Measurements from ENCODE around the gene DCUN1D4.

The DCUN1D4 gene

DNA sequence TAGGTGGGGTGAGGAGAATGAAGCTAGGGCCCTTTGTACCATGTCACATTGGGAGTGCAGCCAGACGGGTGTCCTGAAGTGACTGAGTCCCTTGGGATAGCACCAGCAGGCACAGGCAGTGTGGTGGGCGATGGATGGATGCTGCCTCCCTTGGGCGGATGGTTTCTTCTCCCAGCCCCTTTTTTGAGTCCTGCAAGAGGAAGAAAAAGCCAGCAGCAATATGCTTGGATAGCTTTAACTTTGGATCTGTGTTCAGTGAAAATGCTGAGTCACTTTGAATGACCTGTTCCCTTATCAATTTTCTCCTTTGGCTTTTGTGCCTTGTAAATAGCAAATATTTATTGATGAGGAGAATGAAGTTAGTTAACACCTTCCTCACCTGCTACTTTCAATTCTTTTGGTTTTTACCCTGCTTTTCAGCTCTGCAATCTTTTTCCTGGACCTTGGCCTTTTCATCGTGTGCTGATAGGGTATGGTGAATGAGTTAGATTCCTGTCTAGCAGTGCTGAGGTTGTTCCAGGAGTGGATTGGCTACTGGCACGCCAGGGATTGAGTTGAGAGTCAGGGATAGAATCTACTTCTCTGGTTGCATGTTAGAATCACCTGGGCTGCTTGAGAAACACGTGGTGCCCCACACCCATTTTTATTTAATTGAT, 10.2 kb downstream of the DCUN1D4 start:
- no peak for DNase-seq (ENCODE audit: low read depth in 2 of 3, low spot score in 1 of 3)

DNA sequence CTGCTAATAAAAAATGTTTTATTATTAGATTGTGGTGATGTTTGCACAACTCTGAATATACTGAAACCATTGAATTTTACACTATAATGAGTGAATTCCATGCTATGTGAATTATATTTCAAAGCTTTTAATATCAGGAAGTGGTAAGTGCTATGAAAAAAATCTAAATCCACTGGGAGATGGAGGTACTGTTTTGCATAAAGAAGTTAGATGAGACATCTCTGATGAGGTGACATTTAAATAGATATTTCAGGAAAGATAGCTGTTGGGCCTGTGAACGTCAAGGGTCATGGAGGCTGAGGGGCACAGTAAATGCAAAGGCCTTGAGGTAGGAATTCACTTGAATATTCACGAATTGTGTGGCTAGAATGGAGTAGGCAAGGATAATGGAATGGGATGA, 12.3 kb downstream of the DCUN1D4 start:
- DNase-seq (ENCODE audit: low read depth in 2 of 3, low spot score in 1 of 3), result no peak

DNA sequence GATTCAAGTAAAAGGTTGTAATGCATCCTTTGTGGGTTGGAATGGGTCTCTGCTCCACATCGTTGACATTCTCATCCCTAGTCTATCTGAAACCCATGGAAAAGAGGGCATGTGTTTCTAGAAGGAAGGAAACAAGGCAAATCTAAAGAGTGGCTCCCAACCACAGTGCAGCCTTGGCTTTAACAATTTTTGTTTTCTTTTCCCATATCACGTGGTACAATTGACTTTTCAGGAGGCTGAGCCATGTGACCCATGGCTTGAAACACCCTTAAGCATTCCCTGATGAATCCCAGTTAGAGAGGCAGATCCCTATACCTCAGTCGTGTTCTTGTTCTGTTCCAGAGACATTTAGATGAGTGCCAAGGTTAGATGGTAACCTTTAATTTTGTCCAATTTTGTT, 12.8 kb downstream of the DCUN1D4 start:
- DNase-seq (ENCODE audit: low read depth in 2 of 3, low spot score in 1 of 3), result no peak

DNA sequence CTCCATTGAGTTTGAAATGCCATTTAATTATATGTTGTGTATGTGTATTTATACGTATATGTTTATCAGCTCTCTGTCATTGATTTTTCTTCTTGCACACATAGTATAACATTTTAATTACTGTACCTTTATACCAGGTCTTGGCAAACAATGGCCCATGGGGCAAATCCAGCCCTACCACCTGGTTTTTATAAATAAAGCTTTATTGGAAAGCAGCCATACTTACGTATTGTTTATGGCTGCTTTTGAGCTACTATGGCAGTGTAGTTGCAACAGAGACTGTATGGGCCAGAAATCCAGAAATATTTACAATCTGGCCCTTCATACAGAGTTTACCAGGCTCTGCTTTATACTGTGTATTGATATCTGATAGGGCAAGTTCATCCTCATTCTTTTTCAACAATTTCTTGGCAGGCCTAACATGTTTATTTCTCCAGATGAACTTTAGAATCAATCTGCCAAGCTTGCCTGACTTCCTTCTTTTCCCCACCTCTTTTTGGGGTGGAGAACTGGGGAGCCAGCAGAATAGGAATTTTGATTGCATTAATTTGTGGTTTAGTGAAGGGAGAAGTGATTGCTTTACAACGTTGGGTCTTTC, 15.8 kb downstream of the DCUN1D4 start:
- DNase-seq (ENCODE audit: low read depth in 2 of 3, low spot score in 1 of 3), result no peak

DNA sequence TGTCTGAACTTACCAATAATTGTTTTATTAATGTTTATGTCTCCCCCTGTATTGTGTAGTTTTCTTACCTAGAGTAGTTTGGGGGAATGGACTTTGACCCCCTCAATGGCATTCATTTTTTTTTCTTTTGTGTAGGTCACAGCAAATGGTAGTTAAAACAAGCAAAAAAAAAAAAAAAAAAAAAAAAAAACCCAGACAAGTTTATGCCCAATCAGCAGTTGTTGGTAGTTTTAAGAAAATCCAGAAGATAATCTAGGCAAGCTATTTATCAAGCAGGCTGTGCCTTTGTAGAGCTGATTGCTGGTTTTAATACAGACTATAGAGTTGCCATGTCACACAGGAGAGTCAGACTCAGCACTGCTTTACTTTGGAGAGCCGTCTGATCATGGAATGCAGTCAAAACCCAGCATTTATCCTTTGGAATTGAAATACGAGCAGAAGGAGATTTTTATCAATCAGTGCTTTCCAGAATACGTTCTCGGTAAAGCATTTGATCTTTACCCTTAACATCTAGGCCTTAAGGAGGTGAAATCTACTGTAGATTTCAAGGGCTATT, 16.6 kb downstream of the DCUN1D4 start:
- DNase-seq (ENCODE audit: low read depth in 2 of 3, low spot score in 1 of 3), result no peak

DNA sequence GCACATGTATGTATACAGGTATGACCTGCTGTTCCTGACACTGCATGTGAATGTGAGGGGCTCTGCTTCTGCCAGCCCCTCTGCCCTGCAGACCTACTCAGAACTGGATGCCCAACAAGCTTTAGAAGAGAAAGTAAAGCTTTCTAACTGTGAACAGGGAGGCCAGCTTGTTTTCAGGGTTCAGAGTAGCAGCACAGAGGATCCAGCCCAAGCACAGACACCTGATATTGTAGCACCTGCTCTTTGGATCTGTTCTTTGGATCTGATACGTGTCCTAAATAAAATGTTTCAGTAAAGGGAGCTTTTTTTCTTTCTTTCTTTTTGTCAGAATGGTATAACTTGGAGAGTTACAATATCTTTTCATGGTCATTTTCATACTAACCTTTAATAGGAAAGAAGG, 19.2 kb downstream of the DCUN1D4 start:
- DNase-seq (ENCODE audit: low read depth in 2 of 3, low spot score in 1 of 3), result no peak

DNA sequence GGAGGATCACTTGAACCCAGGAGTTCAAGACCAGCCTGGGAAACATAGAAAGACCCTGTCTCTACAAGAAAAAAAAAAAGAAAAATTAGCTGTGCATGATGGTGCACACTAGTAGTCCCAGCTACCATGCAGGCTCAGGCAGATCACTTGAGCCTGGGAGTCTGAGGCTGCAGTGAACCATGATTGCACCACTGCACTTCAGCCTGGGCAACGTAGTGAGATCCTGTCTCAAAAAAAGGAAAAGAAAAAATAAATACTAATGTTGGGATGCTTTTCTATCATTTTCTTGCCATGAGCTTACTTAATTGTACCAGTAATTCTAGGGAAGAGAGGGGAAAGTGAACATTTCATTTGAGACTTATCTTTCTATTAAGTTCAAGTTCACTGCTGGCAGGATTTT, 19.8 kb downstream of the DCUN1D4 start:
- DNase-seq (ENCODE audit: low read depth in 2 of 3, low spot score in 1 of 3), result no peak

DNA sequence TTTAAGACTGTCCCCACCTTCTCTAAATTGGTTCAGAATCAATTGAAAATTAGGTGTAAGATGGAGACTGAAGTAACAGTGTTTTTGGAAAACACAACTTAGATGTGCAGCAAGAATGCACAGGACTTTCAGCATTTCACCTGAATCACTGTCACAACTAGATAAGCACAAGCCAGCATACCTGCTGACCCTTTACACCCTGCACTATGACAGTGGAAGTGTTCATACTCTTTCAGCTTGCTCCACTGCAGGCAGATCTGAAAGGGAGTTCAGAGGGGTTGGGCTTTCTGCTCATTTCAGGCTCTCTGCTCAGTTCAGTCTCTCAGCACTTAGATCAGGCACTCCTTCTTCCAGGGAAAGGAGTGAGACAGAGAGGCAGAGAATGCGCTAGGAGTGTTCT, 22.8 kb downstream of the DCUN1D4 start:
- no peak for DNase-seq (ENCODE audit: low read depth in 2 of 3, low spot score in 1 of 3)

DNA sequence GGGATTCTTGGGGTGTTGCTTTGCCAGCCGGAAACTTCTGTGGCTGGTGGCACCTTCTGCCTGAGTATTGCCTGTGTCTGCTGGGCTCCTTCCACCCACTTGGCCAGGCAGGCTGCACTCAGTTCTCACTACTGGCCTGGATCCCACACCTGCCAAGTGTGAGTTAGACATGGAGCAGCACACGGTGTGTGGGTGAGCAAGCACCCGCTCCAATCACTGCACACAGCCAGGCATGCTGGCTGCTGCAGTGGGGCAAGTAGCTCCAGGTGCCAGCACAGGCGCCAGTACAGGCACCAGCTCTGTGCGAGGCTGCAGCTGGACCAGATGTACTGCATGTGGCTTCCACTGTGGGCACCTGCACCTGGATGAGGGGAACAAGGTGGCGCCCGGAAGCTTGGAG, 23.9 kb downstream of the DCUN1D4 start:
- no peak for DNase-seq (ENCODE audit: low read depth in 2 of 3, low spot score in 1 of 3)

DNA sequence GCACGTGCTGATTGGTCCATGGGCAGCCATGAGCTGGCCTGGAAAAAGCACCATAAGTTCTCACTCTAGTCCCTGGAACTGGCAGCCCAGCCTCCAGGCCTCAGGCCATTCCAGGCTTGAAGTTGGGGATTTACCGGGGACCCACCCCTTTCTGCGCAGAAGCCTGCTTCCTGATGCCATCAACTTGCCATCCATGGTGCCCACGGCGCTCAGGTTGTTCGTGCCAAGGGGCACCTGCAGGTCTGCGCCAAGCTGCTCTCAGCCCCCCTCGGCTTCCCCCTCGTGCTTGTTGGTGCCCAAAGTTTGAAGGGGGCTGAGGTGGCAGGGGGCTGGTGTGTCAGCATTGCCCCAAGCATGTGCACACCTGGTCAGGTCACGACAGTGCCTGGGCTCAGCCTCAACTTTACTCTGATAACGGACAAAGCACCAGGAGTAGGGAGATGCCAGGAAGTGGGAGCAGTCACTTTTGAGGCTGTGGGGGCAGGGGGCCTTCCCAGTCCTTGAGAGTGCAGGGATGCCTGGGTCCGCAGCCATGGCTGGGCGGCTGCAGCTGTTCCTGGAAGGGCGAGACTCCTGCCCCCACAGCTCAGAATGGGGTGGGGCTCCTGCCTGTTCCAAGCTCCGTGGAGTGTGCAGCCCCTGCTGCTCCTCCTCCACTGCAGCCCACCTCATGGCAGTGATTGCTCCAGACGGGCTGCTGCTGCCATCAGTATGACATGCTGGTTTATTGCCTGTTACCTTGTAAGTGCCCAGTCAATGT, 24.9 kb downstream of the DCUN1D4 start:
- DNase-seq (ENCODE audit: low read depth in 2 of 3, low spot score in 1 of 3), result no peak

DNA sequence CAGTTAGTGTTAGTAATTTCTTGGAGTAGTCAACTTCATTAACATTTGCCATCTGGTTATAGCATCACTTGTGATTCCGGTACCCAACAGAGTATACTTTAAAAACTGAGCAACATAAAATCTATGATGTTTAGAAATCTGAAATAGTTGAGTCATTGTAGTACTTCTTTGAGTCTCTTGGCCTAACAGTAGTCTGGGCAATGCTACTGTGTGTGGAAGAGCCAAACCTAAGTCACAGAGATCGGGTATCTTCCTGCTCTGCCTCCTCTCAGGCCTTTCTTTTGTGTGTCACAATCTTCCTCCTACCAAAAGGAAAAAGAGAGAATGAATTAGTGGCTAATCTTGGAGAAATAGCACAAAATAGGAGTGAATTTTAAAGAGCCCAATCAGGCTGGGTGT, 25.5 kb downstream of the DCUN1D4 start:
- no peak for DNase-seq (ENCODE audit: low read depth in 2 of 3, low spot score in 1 of 3)

DNA sequence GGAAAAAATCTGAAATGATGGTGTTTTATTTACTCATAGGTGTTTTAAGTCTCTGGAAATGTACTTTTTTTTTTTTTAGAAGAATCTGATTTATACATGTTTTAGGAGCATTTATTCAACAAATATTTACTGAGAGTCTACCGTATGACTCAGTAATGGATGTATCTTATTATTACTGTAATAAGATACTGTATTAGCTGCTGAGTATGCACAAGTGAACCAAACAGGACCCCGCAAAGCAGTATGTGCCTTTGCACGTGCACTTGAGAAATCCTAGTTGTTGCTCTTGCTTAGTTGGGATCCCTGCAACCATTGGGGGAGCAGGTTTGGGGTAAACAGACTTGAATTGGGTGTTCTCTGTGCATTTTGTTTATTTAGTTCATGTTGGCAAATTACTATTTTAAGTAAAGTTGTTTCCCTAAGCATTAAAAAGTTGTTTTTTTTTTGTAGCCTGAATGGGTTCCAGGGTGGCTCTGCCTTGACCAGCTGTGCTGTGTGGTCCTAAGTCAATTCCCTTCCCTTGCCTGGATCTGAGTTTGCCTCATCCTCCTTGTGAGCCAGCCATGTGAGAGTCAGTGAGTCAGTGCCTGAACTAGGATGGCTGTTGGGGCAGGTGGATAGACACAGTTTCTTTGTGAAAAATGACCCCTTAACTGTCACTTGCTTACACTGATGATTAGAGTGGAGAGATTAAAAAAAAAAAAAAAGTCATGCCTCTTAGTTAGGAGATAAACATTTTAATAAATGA, 27.7 kb downstream of the DCUN1D4 start:
- DNase-seq (ENCODE audit: low read depth in 2 of 3, low spot score in 1 of 3), result no peak

DNA sequence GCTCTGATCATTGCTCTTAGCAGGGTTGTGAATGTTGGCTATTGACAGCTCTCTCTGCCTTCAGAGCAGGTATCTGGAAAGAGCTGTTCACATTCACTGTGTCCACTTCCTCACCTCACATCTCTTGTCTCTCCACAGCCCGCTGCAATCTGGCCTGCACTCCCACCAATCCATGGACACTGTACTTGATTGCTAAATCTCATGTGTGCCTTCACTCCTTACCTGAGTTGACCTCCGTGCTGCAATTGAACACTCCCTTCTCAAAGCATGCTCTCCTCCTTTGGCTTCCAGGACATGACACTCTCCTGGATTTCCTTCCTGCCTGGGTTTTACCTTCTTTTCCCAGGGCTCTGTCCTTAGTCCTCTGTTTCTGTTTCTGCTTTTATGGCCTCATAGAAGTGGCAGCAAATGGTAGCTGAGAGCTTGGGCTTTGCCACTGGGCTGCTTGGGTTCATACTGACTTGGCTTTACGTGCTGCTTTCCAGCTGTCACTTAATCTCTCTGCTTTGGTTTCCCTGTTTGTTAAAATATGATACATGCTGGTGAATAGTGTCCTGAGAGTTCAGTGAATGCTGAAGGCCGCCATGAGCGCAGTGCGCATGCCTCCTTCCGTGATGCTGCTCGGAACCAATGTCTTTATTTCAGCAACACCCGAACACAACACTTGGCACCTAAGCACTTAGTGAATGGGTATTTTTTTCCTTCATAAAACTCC, 29.5 kb downstream of the DCUN1D4 start:
- DNase-seq (ENCODE audit: low read depth in 2 of 3, low spot score in 1 of 3), result no peak

DNA sequence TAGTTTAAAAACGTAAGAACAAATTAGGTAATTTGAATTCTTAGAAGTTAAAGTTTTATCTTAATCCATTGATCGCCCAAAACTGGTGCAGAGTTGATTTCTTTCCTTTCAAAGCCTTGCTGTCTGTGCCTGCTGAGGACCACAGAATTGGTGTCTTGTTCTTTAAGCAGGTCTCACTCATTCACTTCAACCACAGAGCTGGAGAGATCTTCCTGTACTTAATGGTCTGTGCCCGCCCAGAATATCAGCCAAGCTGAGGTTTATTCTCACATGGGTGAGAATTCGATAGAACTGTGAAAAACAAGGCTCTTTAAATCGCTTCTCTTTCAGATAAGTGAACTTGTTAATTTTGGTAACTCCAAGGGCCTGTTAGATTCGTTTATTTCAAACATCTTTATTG, 31.6 kb downstream of the DCUN1D4 start:
- DNase-seq (ENCODE audit: low read depth in 2 of 3, low spot score in 1 of 3), result no peak

DNA sequence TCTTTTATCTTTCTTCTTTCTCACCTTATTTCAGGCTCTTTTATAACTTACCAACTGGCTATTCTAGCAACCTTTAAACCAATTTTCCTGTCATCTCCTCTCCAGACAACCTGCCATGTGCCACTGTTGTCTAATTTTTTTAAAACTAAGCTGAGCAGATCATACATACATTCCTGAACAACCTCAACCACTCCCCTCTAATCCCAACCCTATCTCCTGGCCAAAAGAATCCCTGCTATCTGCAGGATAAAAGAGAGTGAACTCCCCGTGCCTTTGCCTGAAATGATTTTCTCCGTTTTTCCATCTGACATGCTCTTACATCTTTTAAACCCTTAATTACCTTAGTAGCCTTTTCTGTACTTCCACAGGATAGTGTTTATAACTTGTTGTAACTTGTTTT, 35.5 kb downstream of the DCUN1D4 start:
- DNase-seq (ENCODE audit: low read depth in 2 of 3, low spot score in 1 of 3), result no peak

DNA sequence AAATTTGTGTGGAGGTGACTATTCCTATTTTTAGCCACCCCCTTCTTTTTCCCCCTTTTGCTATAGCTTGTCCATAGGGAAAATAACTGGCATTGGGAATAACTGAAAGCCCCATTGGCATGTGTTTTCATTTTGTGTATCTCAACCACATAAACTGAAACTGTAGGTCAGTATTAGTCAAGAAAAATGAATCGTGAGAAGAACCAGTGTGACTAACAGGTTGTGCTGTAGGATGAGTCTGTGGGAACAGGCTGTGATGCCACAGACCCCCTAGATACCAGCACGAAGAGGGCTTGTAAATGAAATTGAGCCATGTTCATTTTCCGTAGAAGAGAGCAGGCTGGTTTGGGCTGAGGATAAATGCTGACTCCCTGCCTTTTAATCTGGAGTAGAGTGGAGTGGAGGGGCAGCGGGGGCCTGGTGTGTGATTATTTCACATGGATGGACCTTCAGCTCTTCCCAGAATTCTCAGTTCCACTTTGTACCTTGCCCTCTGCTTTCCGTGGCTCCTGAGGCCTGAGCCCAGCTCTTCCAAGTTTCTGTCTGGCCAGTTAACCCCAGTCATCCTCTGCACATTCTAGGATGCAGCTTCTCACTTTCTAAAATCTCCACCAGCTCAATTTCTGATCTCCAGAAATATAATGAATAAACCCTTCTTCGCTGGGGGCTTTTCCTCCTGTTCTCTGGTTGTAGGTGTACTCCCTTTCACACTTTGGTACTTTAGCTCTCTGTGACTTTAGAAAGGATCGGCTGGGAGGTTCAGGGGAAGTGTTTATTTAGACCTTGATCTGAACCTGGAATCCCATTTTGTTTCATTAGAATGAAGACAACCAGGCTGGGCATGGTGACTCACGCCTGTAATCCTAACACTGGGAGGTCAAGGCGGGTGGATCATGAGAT, 37.3 kb downstream of the DCUN1D4 start:
- no peak for DNase-seq (ENCODE audit: low read depth in 2 of 3, low spot score in 1 of 3)

DNA sequence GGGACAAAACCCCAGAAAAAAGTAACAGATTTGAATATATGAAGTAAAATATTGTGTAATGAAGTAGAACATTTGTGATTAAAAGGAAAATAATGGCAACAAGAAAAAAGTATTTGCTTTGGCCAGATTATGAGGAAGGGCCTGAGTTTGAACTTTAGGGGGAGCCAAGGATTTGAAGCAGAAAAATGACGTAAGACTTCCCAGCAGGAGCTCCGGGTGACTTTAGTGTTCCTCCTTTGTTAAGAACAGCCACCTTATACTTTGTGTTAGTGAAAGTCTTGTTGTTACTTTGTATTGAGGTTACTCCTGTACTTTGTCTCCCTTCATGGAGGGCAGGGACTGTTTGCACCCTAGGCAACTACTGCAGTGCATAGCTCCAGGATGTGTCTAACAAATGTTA, 41.1 kb downstream of the DCUN1D4 start:
- DNase-seq (ENCODE audit: low read depth in 2 of 3, low spot score in 1 of 3), result no peak

DNA sequence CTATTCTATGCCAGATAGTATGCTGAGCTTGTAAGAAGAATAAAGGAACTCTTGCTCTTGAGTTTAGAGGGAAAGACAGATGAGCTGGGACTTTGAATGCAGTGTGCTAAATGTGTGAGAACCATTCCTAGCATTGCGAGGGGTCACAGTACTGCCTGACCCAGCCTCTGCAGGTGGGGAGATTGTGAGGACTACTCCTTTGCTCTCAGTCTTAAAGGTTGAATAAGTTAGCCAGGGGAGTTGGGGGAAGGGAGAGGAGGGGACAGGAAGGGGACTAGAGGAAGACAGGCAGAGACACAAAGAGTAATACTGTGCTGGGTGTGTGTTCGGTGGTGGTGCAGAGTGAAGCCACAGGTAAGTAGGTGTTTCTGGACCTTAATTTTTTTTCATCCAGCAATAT, 41.7 kb downstream of the DCUN1D4 start:
- no peak for DNase-seq (ENCODE audit: low read depth in 2 of 3, low spot score in 1 of 3)

DNA sequence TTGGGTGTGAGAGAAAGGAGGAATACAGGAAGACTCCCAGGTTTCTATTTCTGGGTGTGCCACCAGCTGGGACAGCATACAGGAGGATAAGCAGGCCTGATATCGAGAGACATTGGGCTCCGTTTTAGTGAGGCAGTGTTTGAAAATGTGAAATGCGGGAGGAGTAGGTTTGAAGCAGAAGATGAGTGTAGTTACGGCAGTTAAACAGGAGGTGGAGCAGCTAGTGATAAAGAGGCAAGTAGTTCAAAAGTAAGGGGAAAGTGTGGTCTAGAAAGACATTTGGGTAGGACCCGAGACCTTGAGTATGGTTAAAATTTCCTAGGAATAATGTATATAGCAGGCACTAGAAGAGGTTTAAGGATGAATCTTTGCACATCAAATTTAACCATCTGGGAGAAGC, 42.4 kb downstream of the DCUN1D4 start:
- DNase-seq (ENCODE audit: low read depth in 2 of 3, low spot score in 1 of 3), result no peak

DNA sequence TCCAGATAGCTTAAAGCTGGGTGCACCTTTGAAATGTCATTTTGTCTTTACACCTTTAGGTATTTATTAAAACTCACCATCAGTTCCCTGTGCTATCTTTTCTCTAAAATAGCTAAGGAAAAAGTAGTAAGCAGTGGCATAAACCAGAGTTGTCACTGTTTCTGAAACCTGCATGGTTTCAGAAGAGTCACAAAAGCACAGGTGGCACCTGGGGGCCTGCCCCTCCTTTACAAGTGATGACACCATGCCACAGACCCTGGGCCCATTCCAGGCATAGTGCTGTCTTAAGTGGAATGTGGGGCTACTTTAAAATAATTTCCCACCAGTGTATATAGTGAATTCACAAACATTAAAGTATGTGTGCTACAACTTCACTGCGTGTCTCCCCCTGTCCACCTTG, 47.8 kb downstream of the DCUN1D4 start:
- no peak for DNase-seq (ENCODE audit: low read depth in 2 of 3, low spot score in 1 of 3)
